ENCODE results near the gene ZNF280B. TPM values are rescaled to one million over a fixed set of nuclear protein-coding genes. Genes with fewer than 3 reads are reported as not detected.

The ZNF280B gene
- total RNA-seq, 1 experiment from 2014 or later: 7.7 TPM

GRCh38 chr22:22535662-22536061 is 27.1 kb upstream of the ZNF280B start:
- Histone ChIP-seq H3K4me3 (ENCODE audit: low read depth, low read length, poor library complexity, severe bottlenecking) (no peak overlapping the region), H3K36me3 (ENCODE audit: insufficient read depth, low read length, poor library complexity, severe bottlenecking) (no peaks in the 10 kb centered on the region), H3K9me3 (ENCODE audit: low read depth, low read length, poor library complexity, severe bottlenecking) (no peaks in the 10 kb centered on the region), H3K4me1 (ENCODE audit: insufficient read depth, low read length, poor library complexity, severe bottlenecking) (no peaks in the 10 kb centered on the region), H3K27me3 (replicated peaks; ENCODE audit: insufficient read depth, low read depth, low read length, poor library complexity) (no peaks in the 10 kb centered on the region), H3K27ac (ENCODE audit: low read depth, low read length, poor library complexity, severe bottlenecking) (no peak overlapping the region)
- no peak for DNase-seq (ENCODE audit: low spot score)
- BruUV-seq (replicated peaks): no TSS peak
- intact Hi-C loops (cut with micrococcal nuclease; ENCODE audit: unreplicated experiment): no loop called here
- CTCF ChIA-PET: no interaction called here
- TF ChIP-seq, protein P1, sequence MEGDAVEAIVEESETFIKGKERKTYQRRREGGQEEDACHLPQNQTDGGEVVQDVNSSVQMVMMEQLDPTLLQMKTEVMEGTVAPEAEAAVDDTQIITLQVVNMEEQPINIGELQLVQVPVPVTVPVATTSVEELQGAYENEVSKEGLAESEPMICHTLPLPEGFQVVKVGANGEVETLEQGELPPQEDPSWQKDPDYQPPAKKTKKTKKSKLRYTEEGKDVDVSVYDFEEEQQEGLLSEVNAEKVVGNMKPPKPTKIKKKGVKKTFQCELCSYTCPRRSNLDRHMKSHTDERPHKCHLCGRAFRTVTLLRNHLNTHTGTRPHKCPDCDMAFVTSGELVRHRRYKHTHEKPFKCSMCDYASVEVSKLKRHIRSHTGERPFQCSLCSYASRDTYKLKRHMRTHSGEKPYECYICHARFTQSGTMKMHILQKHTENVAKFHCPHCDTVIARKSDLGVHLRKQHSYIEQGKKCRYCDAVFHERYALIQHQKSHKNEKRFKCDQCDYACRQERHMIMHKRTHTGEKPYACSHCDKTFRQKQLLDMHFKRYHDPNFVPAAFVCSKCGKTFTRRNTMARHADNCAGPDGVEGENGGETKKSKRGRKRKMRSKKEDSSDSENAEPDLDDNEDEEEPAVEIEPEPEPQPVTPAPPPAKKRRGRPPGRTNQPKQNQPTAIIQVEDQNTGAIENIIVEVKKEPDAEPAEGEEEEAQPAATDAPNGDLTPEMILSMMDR (conservative IDR thresholded peaks at IDR 0.05; ENCODE audit: low read depth, low read length): no peak
- TF ChIP-seq EZH2 (IDR thresholded peaks at IDR 0.05; ENCODE audit: borderline replicate concordance, low read depth, low read length, poor library complexity, severe bottlenecking): no peak
- POLR2A ChIA-PET (ENCODE audit: low non-redundant PET): no interaction called here

GRCh38 chr22:22534604-22535415 is 26.3 kb upstream of the ZNF280B start:
- Histone ChIP-seq H3K36me3 (ENCODE audit: insufficient read depth, low read length, poor library complexity, severe bottlenecking) (no peaks in the 10 kb centered on the region), H3K4me3 (ENCODE audit: low read depth, low read length, poor library complexity, severe bottlenecking) (no peak overlapping the region), H3K27ac (ENCODE audit: low read depth, low read length, poor library complexity, severe bottlenecking) (no peak overlapping the region), H3K4me1 (ENCODE audit: insufficient read depth, low read length, poor library complexity, severe bottlenecking) (no peaks in the 10 kb centered on the region), H3K9me3 (ENCODE audit: low read depth, low read length, poor library complexity, severe bottlenecking) (no peaks in the 10 kb centered on the region), H3K27me3 (replicated peaks; ENCODE audit: insufficient read depth, low read depth, low read length, poor library complexity) (no peaks in the 10 kb centered on the region)
- BruUV-seq (replicated peaks): no TSS peak
- intact Hi-C loops (cut with micrococcal nuclease; ENCODE audit: unreplicated experiment): no loop called here
- CTCF ChIA-PET: no interaction called here
- no peak for TF ChIP-seq EZH2 (IDR thresholded peaks at IDR 0.05; ENCODE audit: borderline replicate concordance, low read depth, low read length, poor library complexity, severe bottlenecking)
- TF ChIP-seq, protein P1 (conservative IDR thresholded peaks at IDR 0.05; ENCODE audit: low read depth, low read length): no peak
- POLR2A ChIA-PET (ENCODE audit: low non-redundant PET): no interaction called here
- DNase-seq (ENCODE audit: low spot score): no peak

GRCh38 chr22:22533863-22534262 is 25.3 kb upstream of the ZNF280B start:
- TF ChIP-seq, protein P1 (conservative IDR thresholded peaks at IDR 0.05; ENCODE audit: low read depth, low read length): no peak
- no peak for TF ChIP-seq EZH2 (IDR thresholded peaks at IDR 0.05; ENCODE audit: borderline replicate concordance, low read depth, low read length, poor library complexity, severe bottlenecking)
- no peaks in the 10 kb centered on the region for H3K27me3 ChIP-seq (replicated peaks; ENCODE audit: insufficient read depth, low read depth, low read length, poor library complexity)
- CTCF ChIA-PET: no interaction called here
- BruUV-seq (replicated peaks): no TSS peak
- no peak for DNase-seq (ENCODE audit: low spot score)
- no peaks in the 10 kb centered on the region for H3K4me1 ChIP-seq (ENCODE audit: insufficient read depth, low read length, poor library complexity, severe bottlenecking)
- intact Hi-C loops (cut with micrococcal nuclease; ENCODE audit: unreplicated experiment): no loop called here
- POLR2A ChIA-PET (ENCODE audit: low non-redundant PET): no interaction called here
- H3K9me3 ChIP-seq (ENCODE audit: low read depth, low read length, poor library complexity, severe bottlenecking): no peaks in the 10 kb centered on the region
- no peaks in the 10 kb centered on the region for H3K36me3 ChIP-seq (ENCODE audit: insufficient read depth, low read length, poor library complexity, severe bottlenecking)
- H3K27ac ChIP-seq (ENCODE audit: low read depth, low read length, poor library complexity, severe bottlenecking): no peak overlapping the region
- H3K4me3 ChIP-seq (ENCODE audit: low read depth, low read length, poor library complexity, severe bottlenecking): no peak overlapping the region

Data from A673 (cell line).